ENCODE measurements around the gene UBE2S.

GRCh38 chr19:55456347-55456746 is 48.8 kb upstream of the UBE2S start:
- TF ChIP-seq CTCF (conservative IDR thresholded peaks at IDR 0.05; ENCODE audit: low read length): no peak
- no peak for TF ChIP-seq EZH2phosphoT487 (IDR thresholded peaks at IDR 0.05; ENCODE audit: borderline replicate concordance)
